ENCODE measurements around the gene CALR. TPM values are rescaled to one million over a fixed set of nuclear protein-coding genes. Genes with fewer than 3 reads are reported as not detected.

Gene CALR
- total RNA-seq, 1 experiment from 2014 or later, result 547 TPM

GRCh38 chr19:12992729-12993128, 54.3 kb downstream of the CALR start:
- Histone ChIP-seq H2AFZ (ENCODE audit: low read length) (no peak overlapping the region), H3K27me3 (ENCODE audit: low read length) (no peaks in the 10 kb centered on the region), H3K4me2 (ENCODE audit: low read depth, low read length, poor library complexity, severe bottlenecking) (no peak overlapping the region), H4K20me1 (ENCODE audit: insufficient read depth, low read depth, low read length) (no peaks in the 10 kb centered on the region), H3K27ac (ENCODE audit: low read length) (no peak overlapping the region), H3K9me3 (ENCODE audit: low read length) (no peaks in the 10 kb centered on the region; the same call in 1 of the 2 replicates), H3K9ac (ENCODE audit: low read length) (no peak overlapping the region), H3K4me3 (ENCODE audit: low read length) (no peak overlapping the region), H3K4me1 (ENCODE audit: low read length) (peaks cover 2% of the 10 kb centered on the region; the same call in 1 of the 2 replicates), H3K9me2 (replicated peaks; ENCODE audit: insufficient read depth, low read length) (no peaks in the 10 kb centered on the region), H3K36me3 (ENCODE audit: insufficient read depth, low read length) (no peaks in the 10 kb centered on the region), H3K79me2 (ENCODE audit: low read length) (no peaks in the 10 kb centered on the region)
- DNase-seq, result no peak

GRCh38 chr19:12993562-12993961, 55.2 kb downstream of the CALR start:
- H3K36me3 ChIP-seq (ENCODE audit: insufficient read depth, low read length), result no peaks in the 10 kb centered on the region
- peaks cover 2% of the 10 kb centered on the region; the same call in 1 of the 2 replicates for H3K4me1 ChIP-seq (ENCODE audit: low read length)
- no peak overlapping the region for H3K4me3 ChIP-seq (ENCODE audit: low read length)
- H3K4me2 ChIP-seq (ENCODE audit: low read depth, low read length, poor library complexity, severe bottlenecking), result no peak overlapping the region
- H3K27ac ChIP-seq (ENCODE audit: low read length), result no peak overlapping the region
- no peaks in the 10 kb centered on the region for H3K27me3 ChIP-seq (ENCODE audit: low read length)
- no peaks in the 10 kb centered on the region for H3K79me2 ChIP-seq (ENCODE audit: low read length)
- DNase-seq, result no peak
- H2AFZ ChIP-seq (ENCODE audit: low read length), result no peak overlapping the region
- no peaks in the 10 kb centered on the region for H3K9me2 ChIP-seq (replicated peaks; ENCODE audit: insufficient read depth, low read length)
- no peaks in the 10 kb centered on the region; the same call in 1 of the 2 replicates for H3K9me3 ChIP-seq (ENCODE audit: low read length)
- no peak overlapping the region for H3K9ac ChIP-seq (ENCODE audit: low read length)
- H4K20me1 ChIP-seq (ENCODE audit: insufficient read depth, low read depth, low read length), result no peaks in the 10 kb centered on the region

Small RNAs within 50 kb of the gene (small RNA-seq; reads per million reads assigned to genes)
- gene MIR5695 (not detected), gene MIR6515 (0.55 reads per million, percentile 12 among the genes with 10 or more reads in this experiment)

Other genes with a start within 250 kb of the CALR start
- gene FBXW9, start 242.0 kb upstream of the CALR start, total RNA-seq (2014; rRNA removed; shearing (Covaris generic); ENCODE audit: low replicate concordance), result 2.1 and 12.8 TPM in 2 replicates
- 26.1 and 40.7 TPM in 2 replicates for gene TNPO2, start 214.7 kb upstream of the CALR start, total RNA-seq (2014; rRNA removed; shearing (Covaris generic); ENCODE audit: low replicate concordance)
- 147 and 332 TPM in 2 replicates for gene TRIR, start 203.9 kb upstream of the CALR start, total RNA-seq (2014; rRNA removed; shearing (Covaris generic); ENCODE audit: low replicate concordance)
- 42.3 and 78.0 TPM in 2 replicates for gene GET3, start 201.1 kb upstream of the CALR start, total RNA-seq (2014; rRNA removed; shearing (Covaris generic); ENCODE audit: low replicate concordance)
- not detected in 2 replicates for gene BEST2, start 186.8 kb upstream of the CALR start, total RNA-seq (2014; rRNA removed; shearing (Covaris generic); ENCODE audit: low replicate concordance)
- 7.6 and 21.2 TPM in 2 replicates for gene HOOK2, start 163.1 kb upstream of the CALR start, total RNA-seq (2014; rRNA removed; shearing (Covaris generic); ENCODE audit: low replicate concordance)
- 60.0 and 156 TPM in 2 replicates for gene JUNB, start 147.1 kb upstream of the CALR start, total RNA-seq (2014; rRNA removed; shearing (Covaris generic); ENCODE audit: low replicate concordance)
- gene PRDX2, start 136.8 kb upstream of the CALR start, total RNA-seq (2014; rRNA removed; shearing (Covaris generic); ENCODE audit: low replicate concordance), result 372 and 566 TPM in 2 replicates
- 9.0 TPM in 1 of 2 replicates, not detected in the other for gene THSD8, start 136.5 kb upstream of the CALR start, total RNA-seq (2014; rRNA removed; shearing (Covaris generic); ENCODE audit: low replicate concordance)
- gene RNASEH2A, start 132.0 kb upstream of the CALR start, total RNA-seq (2014; rRNA removed; shearing (Covaris generic); ENCODE audit: low replicate concordance), result 37.8 and 48.4 TPM in 2 replicates
- gene RTBDN, start 104.0 kb upstream of the CALR start, total RNA-seq (2014; rRNA removed; shearing (Covaris generic); ENCODE audit: low replicate concordance), result not detected in 2 replicates
- gene MAST1, start 100.1 kb upstream of the CALR start, total RNA-seq (2014; rRNA removed; shearing (Covaris generic); ENCODE audit: low replicate concordance), result 0.48 and 3.3 TPM in 2 replicates
- gene DNASE2, start 57.2 kb upstream of the CALR start, total RNA-seq (2014; rRNA removed; shearing (Covaris generic); ENCODE audit: low replicate concordance), result 47.1 and 61.3 TPM in 2 replicates
- gene KLF1, start 51.4 kb upstream of the CALR start, total RNA-seq (2014; rRNA removed; shearing (Covaris generic); ENCODE audit: low replicate concordance), result not detected in 2 replicates
- gene GCDH, start 47.4 kb upstream of the CALR start, total RNA-seq (2014; rRNA removed; shearing (Covaris generic); ENCODE audit: low replicate concordance), result 24.9 and 32.8 TPM in 2 replicates
- 0.22 and 2.5 TPM in 2 replicates for gene SYCE2, start 19.3 kb upstream of the CALR start, total RNA-seq (2014; rRNA removed; shearing (Covaris generic); ENCODE audit: low replicate concordance)
- gene FARSA, start 4.9 kb upstream of the CALR start, total RNA-seq (2014; rRNA removed; shearing (Covaris generic); ENCODE audit: low replicate concordance), result 59.7 and 92.6 TPM in 2 replicates
- 130 and 144 TPM in 2 replicates for gene RAD23A, start 7.3 kb downstream of the CALR start, total RNA-seq (2014; rRNA removed; shearing (Covaris generic); ENCODE audit: low replicate concordance)
- 23.2 and 66.6 TPM in 2 replicates for gene GADD45GIP1, start 18.6 kb downstream of the CALR start, total RNA-seq (2014; rRNA removed; shearing (Covaris generic); ENCODE audit: low replicate concordance)
- 0.52 TPM in 1 of 2 replicates, not detected in the other for gene DAND5, start 31.0 kb downstream of the CALR start, total RNA-seq (2014; rRNA removed; shearing (Covaris generic); ENCODE audit: low replicate concordance)
- 0.04 and 0.18 TPM in 2 replicates for gene NFIX, start 56.9 kb downstream of the CALR start, total RNA-seq (2014; rRNA removed; shearing (Covaris generic); ENCODE audit: low replicate concordance)
- gene LYL1, start 164.2 kb downstream of the CALR start, total RNA-seq (2014; rRNA removed; shearing (Covaris generic); ENCODE audit: low replicate concordance), result 99.1 and 285 TPM in 2 replicates
- gene TRMT1, start 178.1 kb downstream of the CALR start, total RNA-seq (2014; rRNA removed; shearing (Covaris generic); ENCODE audit: low replicate concordance), result 35.9 and 69.7 TPM in 2 replicates
- gene NACC1, start 179.7 kb downstream of the CALR start, total RNA-seq (2014; rRNA removed; shearing (Covaris generic); ENCODE audit: low replicate concordance), result 28.0 and 76.4 TPM in 2 replicates
- 47.0 and 103 TPM in 2 replicates for gene STX10, start 211.8 kb downstream of the CALR start, total RNA-seq (2014; rRNA removed; shearing (Covaris generic); ENCODE audit: low replicate concordance)
- gene IER2, start 211.8 kb downstream of the CALR start, total RNA-seq (2014; rRNA removed; shearing (Covaris generic); ENCODE audit: low replicate concordance), result 7.3 and 15.9 TPM in 2 replicates

All from Karpas-422 (cell line).